NCI-H2196 (cell line): Measurements from ENCODE around the gene ARHGEF18.
"Not testable (repeated sequence)": the region's sequence is repeated elsewhere in the genome, so short reads cannot be mapped to it uniquely, and the experiment has no call there.

Experiments
- DNase-seq: peaks from one replicate; lab custom pipeline; 2025; ENCODE audit not compliant: unreplicated experiment; lab: John Stamatoyannopoulos, UW

ARHGEF18 gene

GRCh38 chr19:7346997-7347396 lies 1.7 kb upstream of the ARHGEF18 start:
- not testable (repeated sequence) for DNase-seq

GRCh38 chr19:7349231-7349591 lies 474 bp downstream of the ARHGEF18 start:
- no peak for DNase-seq

- DNase-seq = no peak
These were observed 1.4 kb downstream of the ARHGEF18 start for GRCh38 chr19:7349961-7350711.

- no peak for DNase-seq
These were observed 3.1 kb downstream of the ARHGEF18 start for GRCh38 chr19:7351861-7352260.

GRCh38 chr19:7355151-7355820 lies 6.5 kb downstream of the ARHGEF18 start:
- DNase-seq = no peak

GRCh38 chr19:7355871-7356270 lies 7.1 kb downstream of the ARHGEF18 start:
- no peak for DNase-seq

GRCh38 chr19:7356899-7357627 lies 8.3 kb downstream of the ARHGEF18 start:
- DNase-seq = no peak

- no peak for DNase-seq
These were observed 9.4 kb downstream of the ARHGEF18 start for GRCh38 chr19:7358102-7358597.

- DNase-seq = no peak
These were observed 11.8 kb downstream of the ARHGEF18 start for GRCh38 chr19:7360393-7360984.

- DNase-seq = no peak
These were observed 14.5 kb downstream of the ARHGEF18 start for GRCh38 chr19:7363225-7363624.

GRCh38 chr19:7366701-7367420 lies 18.1 kb downstream of the ARHGEF18 start:
- peak; percentile 35 for DNase-seq

GRCh38 chr19:7368456-7368855 lies 19.7 kb downstream of the ARHGEF18 start:
- no peak for DNase-seq

GRCh38 chr19:7368866-7369265 lies 20.1 kb downstream of the ARHGEF18 start:
- not testable (repeated sequence) for DNase-seq

- no peak for DNase-seq
These were observed 21.8 kb downstream of the ARHGEF18 start for GRCh38 chr19:7370546-7370945.

GRCh38 chr19:7371001-7371400 lies 22.3 kb downstream of the ARHGEF18 start:
- DNase-seq = no peak

- no peak for DNase-seq
These were observed 24.1 kb downstream of the ARHGEF18 start for GRCh38 chr19:7372810-7373209.

- DNase-seq = no peak
These were observed 25.1 kb downstream of the ARHGEF18 start for GRCh38 chr19:7373862-7374261.

- DNase-seq = no peak
These were observed 27.6 kb downstream of the ARHGEF18 start for GRCh38 chr19:7376151-7376852.

GRCh38 chr19:7377196-7377595 lies 28.5 kb downstream of the ARHGEF18 start:
- DNase-seq = no peak

GRCh38 chr19:7381073-7381390 lies 32.3 kb downstream of the ARHGEF18 start:
- DNase-seq = no peak
